ENCODE results near the gene PPIL3.

- TF ChIP-seq CTCF (IDR thresholded peaks at IDR 0.05): no peak
- TF ChIP-seq EZH2 (IDR thresholded peaks at IDR 0.05; ENCODE audit: borderline replicate concordance, insufficient read depth, low read depth, low read length, poor library complexity, severe bottlenecking): no peak
Measured at GRCh38 chr2:200922439-200922838, 33.6 kb upstream of the PPIL3 start.

All from B cell (primary cell).